Adrenal gland (tissue), 5 donors: ENCODE data around the gene ITGA7.
A peak's percentile ranks its signal among the peaks of the same experiment; 100 is the strongest.

Source experiments
- POLR2A ChIP-seq, 2 donors: fragments of 450-650 bp; IDR thresholded peaks; one replicate each; pipeline ENCODE4 v1.6.1; 2017; ENCODE audit warnings: antibody characterized with exemption in 2 of 2, mild to moderate bottlenecking in 2 of 2, moderate library complexity in 1 of 2
- TF ChIP-seq, protein P1 (sequence below), 6 experiments: fragments of 450-650 bp in 4 of 6; fragments of 200-600 bp in 2 of 6; sonication (generic) in 1 of 6; IDR thresholded peaks; 1 replicate in 5 of 6; 2 replicates in 1 of 6; pipeline versions ENCODE4 v1.5.1 to v1.8.0; 2016 to 2021; ENCODE audit warnings: antibody characterized with exemption in 6 of 6, mild to moderate bottlenecking in 2 of 6, moderate library complexity in 1 of 6
- donor health status: DM: no; HTN: no; CAD: no.

DNA sequence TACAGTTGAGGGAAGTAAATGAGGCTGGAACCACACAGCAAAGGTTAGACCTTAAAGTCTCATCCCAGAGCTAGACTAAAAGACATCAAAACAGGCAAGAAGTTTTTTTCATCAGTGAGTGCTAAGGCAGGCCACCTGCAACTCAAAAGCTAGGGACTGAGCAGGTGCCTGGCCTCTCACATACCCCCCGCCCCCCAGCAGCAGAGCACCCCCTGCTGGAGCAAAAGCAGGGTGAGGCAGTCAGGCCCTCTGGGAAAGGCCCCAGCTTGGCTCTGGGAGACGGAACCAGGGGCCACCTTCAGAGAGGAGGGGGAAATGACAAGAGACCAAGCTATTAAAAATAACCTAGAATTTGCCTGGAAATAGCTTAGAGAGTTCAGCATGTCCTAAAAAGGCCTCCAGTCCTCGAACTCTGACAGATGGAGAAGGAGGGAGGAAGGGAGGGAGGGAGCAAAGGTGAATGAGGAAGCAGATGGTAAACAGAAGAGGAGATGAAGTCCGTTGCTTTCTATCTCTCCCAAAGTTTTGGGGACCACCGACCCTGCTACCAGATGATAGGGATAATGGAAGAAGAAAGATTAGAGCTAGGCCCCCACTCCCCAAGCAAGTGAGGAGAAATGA lies 1.8 kb downstream of the ITGA7 start:
- TF ChIP-seq, protein P1, sequence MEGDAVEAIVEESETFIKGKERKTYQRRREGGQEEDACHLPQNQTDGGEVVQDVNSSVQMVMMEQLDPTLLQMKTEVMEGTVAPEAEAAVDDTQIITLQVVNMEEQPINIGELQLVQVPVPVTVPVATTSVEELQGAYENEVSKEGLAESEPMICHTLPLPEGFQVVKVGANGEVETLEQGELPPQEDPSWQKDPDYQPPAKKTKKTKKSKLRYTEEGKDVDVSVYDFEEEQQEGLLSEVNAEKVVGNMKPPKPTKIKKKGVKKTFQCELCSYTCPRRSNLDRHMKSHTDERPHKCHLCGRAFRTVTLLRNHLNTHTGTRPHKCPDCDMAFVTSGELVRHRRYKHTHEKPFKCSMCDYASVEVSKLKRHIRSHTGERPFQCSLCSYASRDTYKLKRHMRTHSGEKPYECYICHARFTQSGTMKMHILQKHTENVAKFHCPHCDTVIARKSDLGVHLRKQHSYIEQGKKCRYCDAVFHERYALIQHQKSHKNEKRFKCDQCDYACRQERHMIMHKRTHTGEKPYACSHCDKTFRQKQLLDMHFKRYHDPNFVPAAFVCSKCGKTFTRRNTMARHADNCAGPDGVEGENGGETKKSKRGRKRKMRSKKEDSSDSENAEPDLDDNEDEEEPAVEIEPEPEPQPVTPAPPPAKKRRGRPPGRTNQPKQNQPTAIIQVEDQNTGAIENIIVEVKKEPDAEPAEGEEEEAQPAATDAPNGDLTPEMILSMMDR (IDR thresholded peaks at IDR 0.05): peak in 1 of 6 experiments; percentile 16
- no peak for TF ChIP-seq POLR2A (IDR thresholded peaks at IDR 0.05)
